ENCODE results near the gene DDX41. TPM values are rescaled to one million over a fixed set of nuclear protein-coding genes. Genes with fewer than 3 reads are reported as not detected.

DDX41 gene
- total and polyA plus RNA-seq, 3 experiments from 2014 or later, result 61.7 to 164 (median 160) TPM

DNA sequence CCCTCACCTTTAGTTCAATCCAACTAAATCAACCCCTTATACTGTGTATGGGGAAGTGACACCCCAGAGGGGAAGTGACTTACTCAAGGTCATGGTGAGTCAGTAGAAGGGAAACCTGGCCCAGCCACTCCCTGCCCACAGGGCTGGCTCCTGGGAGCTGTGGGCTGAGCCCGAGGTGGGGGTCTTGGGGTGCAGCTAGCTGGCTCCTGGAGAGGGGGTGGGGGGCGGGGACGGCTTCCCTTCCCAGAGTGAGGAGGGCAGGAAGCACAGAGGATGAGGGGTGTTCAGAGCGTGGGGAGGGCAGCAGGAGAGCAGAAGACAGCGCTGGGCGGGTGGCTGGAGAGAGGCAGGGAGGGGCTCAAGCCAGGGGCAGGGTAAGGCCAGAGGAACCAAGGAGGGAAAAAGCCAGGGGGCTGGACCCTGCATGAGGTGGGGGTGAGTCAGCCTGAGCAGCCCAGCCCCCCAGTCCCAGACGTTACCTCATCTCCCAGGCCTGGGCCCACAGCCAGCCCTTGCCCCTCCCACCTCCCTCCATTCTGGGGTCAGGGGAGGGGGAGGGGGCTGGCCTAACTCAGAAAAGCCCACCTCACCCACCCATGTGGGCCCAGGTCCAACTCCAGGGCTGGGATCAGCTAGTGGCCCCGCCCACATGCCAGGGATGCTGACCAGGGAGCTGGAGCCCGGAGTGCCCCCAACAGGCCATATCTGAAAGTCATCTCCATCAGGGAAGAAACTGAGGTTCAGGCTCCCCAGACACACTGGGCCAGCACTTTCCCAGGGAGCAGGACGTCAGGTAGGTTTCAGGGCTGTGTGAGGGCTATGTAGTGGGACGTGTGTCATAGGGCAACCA lies 22.2 kb downstream of the DDX41 start:
- peaks cover 0 to 17% (median 4%) of the 10 kb centered on the region in 3 donors for H3K36me3 Mint-ChIP-seq
- no peaks in the 10 kb centered on the region for H3K9me3 Mint-ChIP-seq
- H3K27ac Mint-ChIP-seq, result peak overlapping the region in 3 of 8 donors; percentile 11 to 57 (median 15)
- CTCF ChIA-PET, result interaction anchor here (0.8 to 12.2 kb wide), 5 partner anchors 10 to 177 kb away, joined by 3 to 116 read pairs (median 5); no protein-coding TSS in a partner anchor
- Histone ChIP-seq H3K36me3 (ENCODE audit: insufficient read depth, low read length) (no peaks in the 10 kb centered on the region), H3K27me3 (ENCODE audit: insufficient read depth, low read length, poor library complexity, severe bottlenecking) (no peaks in the 10 kb centered on the region), H3K27ac (ENCODE audit: low read depth, low read length) (peak overlapping the region; percentile 69), H3K4me1 (ENCODE audit: insufficient read depth, low read length) (peaks cover 15% of the 10 kb centered on the region), H3K9me3 (ENCODE audit: low read length) (no peaks in the 10 kb centered on the region), H3K4me3 (ENCODE audit: low read length) (no peak overlapping the region)
- no peak for DNase-seq
- POLR2A ChIA-PET, result interaction anchor here (0.9 to 1.2 kb wide), 2 partner anchors 23 to 40 kb away, joined by 3 to 5 read pairs; no protein-coding TSS in a partner anchor
- peak overlapping the region in 1 of 7 donors; percentile 56 for H3K4me3 Mint-ChIP-seq
- peaks cover 8 to 39% (median 16%) of the 10 kb centered on the region in 3 donors for H3K4me1 Mint-ChIP-seq
- H3K27me3 Mint-ChIP-seq, result peaks cover 0 to 2% of the 10 kb centered on the region in 2 donors

DNA sequence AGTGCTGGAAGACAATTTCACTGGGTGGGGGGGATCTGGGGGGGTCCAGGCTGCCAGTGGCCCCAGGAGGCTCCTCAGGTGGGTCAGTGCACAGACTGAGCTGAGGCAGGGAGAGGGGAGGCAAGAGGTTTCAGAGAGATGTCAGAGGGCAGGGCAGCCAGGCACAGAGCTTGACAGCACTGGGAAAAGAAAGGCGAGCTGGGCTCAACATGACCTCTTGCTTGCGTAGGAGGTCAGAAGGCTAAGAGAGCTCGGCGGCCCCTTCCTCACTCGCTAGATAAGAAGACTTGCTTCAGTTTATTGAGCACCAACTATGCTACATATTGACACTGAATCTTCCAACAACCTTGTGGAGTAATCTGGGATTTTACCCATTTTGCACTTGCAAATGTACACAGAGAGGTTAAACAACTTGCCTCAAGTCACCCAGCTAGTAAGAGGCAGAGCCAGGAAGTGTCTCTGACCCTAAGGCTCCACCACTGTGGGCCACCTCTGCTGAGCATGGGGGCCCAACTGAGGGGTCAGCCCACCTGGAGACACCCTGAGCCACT lies 22.9 kb downstream of the DDX41 start:
- Mint-ChIP-seq H3K27me3 (peaks cover 0 to 2% of the 10 kb centered on the region in 2 donors), H3K4me1 (peaks cover 7 to 39% (median 14%) of the 10 kb centered on the region in 3 donors), H3K4me3 (peak overlapping the region in 1 of 7 donors; percentile 48), H3K36me3 (peaks cover 0 to 17% (median 4%) of the 10 kb centered on the region in 3 donors), H3K27ac (peak overlapping the region in 3 of 8 donors; percentile 8 to 15 (median 11)), H3K9me3 (no peaks in the 10 kb centered on the region)
- Histone ChIP-seq H3K4me3 (ENCODE audit: low read length) (no peak overlapping the region), H3K27ac (ENCODE audit: low read depth, low read length) (peak overlapping the region; percentile 32), H3K9me3 (ENCODE audit: low read length) (no peaks in the 10 kb centered on the region), H3K36me3 (ENCODE audit: insufficient read depth, low read length) (no peaks in the 10 kb centered on the region), H3K27me3 (ENCODE audit: insufficient read depth, low read length, poor library complexity, severe bottlenecking) (no peaks in the 10 kb centered on the region), H3K4me1 (ENCODE audit: insufficient read depth, low read length) (peaks cover 14% of the 10 kb centered on the region)
- DNase-seq, result no peak
- ChIA-PET CTCF (interaction anchor here (0.6 to 2.1 kb wide), 7 partner anchors 8 to 462 kb away, joined by 3 to 16 read pairs (median 4); no protein-coding TSS in a partner anchor), POLR2A (no interaction called here)

DNA sequence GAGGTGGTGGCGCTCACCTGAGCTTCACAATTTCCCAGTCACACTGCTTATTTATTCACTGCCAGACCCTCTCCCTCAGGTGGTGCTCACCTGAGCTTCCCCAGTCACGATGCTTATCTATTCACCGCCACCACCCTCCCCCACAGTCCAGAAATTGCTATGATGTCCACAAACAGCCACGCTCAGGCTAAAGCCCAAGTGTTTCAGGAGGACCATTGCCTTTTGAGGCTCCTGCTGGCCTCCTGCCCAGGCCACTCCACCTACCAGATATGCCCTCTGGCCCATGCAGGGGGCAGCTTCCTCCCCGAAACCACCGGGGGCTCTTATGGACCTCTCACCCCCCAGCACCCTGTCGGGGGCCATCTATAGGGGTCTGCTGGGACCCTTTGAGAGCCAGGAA lies 23.9 kb downstream of the DDX41 start:
- H3K27me3 ChIP-seq (ENCODE audit: insufficient read depth, low read length, poor library complexity, severe bottlenecking), result no peaks in the 10 kb centered on the region
- Mint-ChIP-seq H3K27ac (peak overlapping the region in 1 of 8 donors; percentile 17), H3K4me1 (peaks cover 0 to 28% (median 8%) of the 10 kb centered on the region in 3 donors), H3K4me3 (peak overlapping the region in 1 of 7 donors; percentile 6), H3K27me3 (peaks cover 0 to 1% of the 10 kb centered on the region in 2 donors), H3K36me3 (peaks cover 0 to 23% (median 4%) of the 10 kb centered on the region in 3 donors), H3K9me3 (no peaks in the 10 kb centered on the region)
- peaks cover 8% of the 10 kb centered on the region for H3K4me1 ChIP-seq (ENCODE audit: insufficient read depth, low read length)
- no peak overlapping the region for H3K27ac ChIP-seq (ENCODE audit: low read depth, low read length)
- H3K36me3 ChIP-seq (ENCODE audit: insufficient read depth, low read length), result no peaks in the 10 kb centered on the region
- no peak for DNase-seq
- ChIA-PET CTCF (interaction anchor here (1.0 to 2.1 kb wide), 4 partner anchors 9 to 102 kb away, joined by 4 to 16 read pairs (median 4); no protein-coding TSS in a partner anchor), POLR2A (interaction anchor here (1.1 kb wide), 1 partner anchor 38 kb away, joined by 3 read pairs; no protein-coding TSS in a partner anchor)
- H3K4me3 ChIP-seq (ENCODE audit: low read length), result no peak overlapping the region
- H3K9me3 ChIP-seq (ENCODE audit: low read length), result no peaks in the 10 kb centered on the region

DNA sequence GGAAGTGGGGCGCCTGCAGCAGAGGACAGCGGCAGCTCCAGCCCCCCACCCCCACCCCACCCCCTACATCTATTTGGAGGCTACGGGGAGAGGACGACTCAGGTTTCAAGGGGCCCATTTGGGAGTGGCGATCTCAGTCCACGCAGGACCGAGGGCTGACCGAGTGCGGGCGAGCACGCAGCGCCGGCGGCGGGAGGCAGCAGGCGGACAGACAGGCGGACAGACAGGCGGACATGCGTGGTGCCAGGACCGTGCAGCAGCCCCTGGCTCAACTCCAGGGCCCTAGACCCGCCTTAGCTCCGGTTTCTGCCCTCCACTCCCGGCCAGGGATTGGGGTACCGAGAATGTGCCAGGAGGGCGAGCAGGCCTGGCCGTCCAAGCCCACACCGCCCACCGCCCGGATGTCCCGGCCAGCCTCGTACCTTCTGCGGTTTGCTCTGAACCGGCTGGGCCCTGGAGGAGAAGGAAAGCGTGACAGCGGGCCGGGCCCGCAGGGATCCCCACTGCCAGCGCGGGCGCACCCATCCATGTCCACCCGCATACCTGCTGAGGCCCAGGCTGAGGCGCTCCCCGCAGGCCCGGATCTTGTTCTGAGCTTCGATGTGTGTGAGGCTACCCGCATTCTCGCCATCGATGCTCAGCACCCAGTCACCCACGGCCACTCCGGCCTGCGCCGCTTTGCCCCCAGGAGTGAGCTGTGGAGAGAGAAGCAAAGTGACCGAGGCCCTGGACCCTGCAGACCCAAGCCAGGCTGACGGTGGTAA lies 24.6 kb downstream of the DDX41 start:
- CTCF ChIA-PET, result interaction anchor here (1.0 to 2.1 kb wide), 4 partner anchors 9 to 103 kb away, joined by 3 to 16 read pairs (median 4); no protein-coding TSS in a partner anchor
- Histone ChIP-seq H3K9me3 (ENCODE audit: low read length) (no peaks in the 10 kb centered on the region), H3K4me1 (ENCODE audit: insufficient read depth, low read length) (peaks cover 8% of the 10 kb centered on the region), H3K27me3 (ENCODE audit: insufficient read depth, low read length, poor library complexity, severe bottlenecking) (no peaks in the 10 kb centered on the region), H3K36me3 (ENCODE audit: insufficient read depth, low read length) (no peaks in the 10 kb centered on the region), H3K4me3 (ENCODE audit: low read length) (no peak overlapping the region), H3K27ac (ENCODE audit: low read depth, low read length) (no peak overlapping the region)
- Mint-ChIP-seq H3K4me3 (no peak overlapping the region), H3K27ac (peak overlapping the region in 1 of 8 donors; percentile 82), H3K4me1 (peaks cover 0 to 23% (median 7%) of the 10 kb centered on the region in 3 donors), H3K36me3 (peaks cover 0 to 23% (median 4%) of the 10 kb centered on the region in 3 donors), H3K9me3 (no peaks in the 10 kb centered on the region), H3K27me3 (no peaks in the 10 kb centered on the region)
- POLR2A ChIA-PET, result interaction anchor here (1.1 kb wide), 1 partner anchor 37 kb away, joined by 3 read pairs; no protein-coding TSS in a partner anchor
- no peak for DNase-seq

DNA sequence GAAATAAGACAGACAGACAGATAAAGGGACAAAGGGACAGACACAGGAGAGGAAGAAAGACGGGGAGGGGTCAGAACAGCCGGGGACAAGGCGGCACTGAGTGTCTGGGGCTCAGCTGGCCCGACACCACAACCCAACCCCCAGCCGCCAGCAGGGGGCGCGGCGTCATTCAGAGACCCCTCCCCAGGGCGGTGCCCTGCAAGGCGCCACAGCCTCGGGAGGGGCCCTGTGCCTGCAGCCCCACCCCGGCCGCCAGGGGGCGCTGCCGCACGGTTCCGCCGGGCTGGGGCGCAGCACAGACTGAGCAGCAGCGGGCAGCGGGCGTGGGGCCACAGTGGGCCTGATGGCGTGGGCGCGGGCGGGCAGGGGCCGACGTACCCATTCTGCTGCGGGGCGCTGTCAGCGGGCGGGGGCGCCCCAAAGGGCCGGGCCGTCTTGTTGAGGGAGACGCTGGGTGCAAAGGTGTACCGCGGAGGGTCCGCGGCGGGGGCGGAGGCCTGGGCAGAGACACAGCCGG lies 25.3 kb downstream of the DDX41 start:
- Histone ChIP-seq H3K4me1 (ENCODE audit: insufficient read depth, low read length) (peaks cover 6% of the 10 kb centered on the region), H3K27me3 (ENCODE audit: insufficient read depth, low read length, poor library complexity, severe bottlenecking) (no peaks in the 10 kb centered on the region), H3K27ac (ENCODE audit: low read depth, low read length) (no peak overlapping the region), H3K9me3 (ENCODE audit: low read length) (no peaks in the 10 kb centered on the region), H3K4me3 (ENCODE audit: low read length) (no peak overlapping the region), H3K36me3 (ENCODE audit: insufficient read depth, low read length) (no peaks in the 10 kb centered on the region)
- Mint-ChIP-seq H3K4me3 (peak overlapping the region in 1 of 7 donors; percentile 54), H3K27ac (no peak overlapping the region), H3K36me3 (peaks cover 0 to 25% (median 4%) of the 10 kb centered on the region in 3 donors), H3K9me3 (no peaks in the 10 kb centered on the region), H3K4me1 (peaks cover 0 to 23% (median 7%) of the 10 kb centered on the region in 3 donors), H3K27me3 (no peaks in the 10 kb centered on the region)
- DNase-seq, result no peak
- ChIA-PET CTCF (interaction anchor here (1.3 to 2.1 kb wide), 2 partner anchors 10 to 102 kb away, joined by 3 to 16 read pairs; no protein-coding TSS in a partner anchor), POLR2A (no interaction called here)

DNA sequence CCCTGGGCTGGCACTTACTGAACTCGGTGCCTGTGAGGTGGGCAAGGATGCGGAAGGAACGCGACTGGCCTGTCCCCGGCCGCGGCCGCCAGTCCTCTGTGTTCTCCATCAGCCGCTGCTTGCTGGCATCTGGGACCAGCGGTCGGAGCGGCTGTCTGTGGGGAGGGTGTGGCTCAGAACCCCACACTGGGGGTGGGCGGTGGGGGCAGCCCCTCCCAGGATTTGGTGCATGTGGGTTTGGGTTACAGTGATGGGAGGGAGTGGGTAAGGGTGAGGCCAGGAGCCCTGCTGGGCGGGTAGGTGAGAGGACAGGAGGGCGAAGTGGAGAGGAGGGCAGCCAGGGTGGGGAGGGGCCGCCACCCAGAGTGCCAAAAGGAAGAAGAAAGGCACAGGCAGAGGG lies 25.8 kb downstream of the DDX41 start:
- H3K36me3 ChIP-seq (ENCODE audit: insufficient read depth, low read length), result no peaks in the 10 kb centered on the region
- CTCF ChIA-PET, result interaction anchor here (1.3 to 2.2 kb wide), 3 partner anchors 13 to 102 kb away, joined by 3 to 7 read pairs (median 4); no protein-coding TSS in a partner anchor

DNA sequence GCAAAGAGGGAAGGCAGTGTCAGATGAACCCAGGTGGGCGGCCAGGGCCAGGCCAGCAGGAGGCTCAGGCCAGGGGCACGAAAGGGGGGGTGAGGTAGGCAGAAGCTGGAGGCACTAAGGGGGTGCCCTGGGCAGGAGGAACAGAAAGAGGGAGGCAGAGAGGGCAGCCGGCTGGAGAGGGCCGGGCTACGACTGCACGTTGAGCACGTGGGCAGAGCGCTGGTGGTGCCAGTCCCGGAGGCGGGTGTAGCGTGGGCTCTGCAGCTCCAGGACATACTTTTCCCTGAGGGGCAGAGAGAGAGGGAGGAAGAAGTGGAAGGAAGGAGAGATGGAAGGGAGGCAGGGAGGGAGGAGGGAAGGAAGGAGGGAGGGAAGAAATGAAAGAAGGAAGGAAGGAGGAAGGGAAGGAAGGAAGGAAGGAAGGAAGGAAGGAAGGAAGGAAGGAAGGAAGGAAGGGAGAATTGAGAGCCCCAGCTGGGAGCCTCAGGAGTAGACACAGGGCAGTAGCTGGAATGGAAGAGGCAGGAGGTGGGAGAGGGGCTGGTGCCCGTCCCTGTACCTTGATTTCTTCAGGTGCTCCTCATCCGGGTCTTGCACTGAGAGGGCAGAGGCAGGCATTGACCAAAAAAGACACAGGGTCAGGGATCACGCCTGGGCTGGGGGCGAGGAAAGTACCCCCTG lies 26.3 kb downstream of the DDX41 start:
- H3K27ac Mint-ChIP-seq, result peak overlapping the region in 1 of 8 donors; percentile 33
- ChIA-PET CTCF (interaction anchor here (1.0 to 2.2 kb wide), 5 partner anchors 9 to 101 kb away, joined by 3 to 7 read pairs (median 4); no protein-coding TSS in a partner anchor), POLR2A (no interaction called here)

More for the DNA sequence above, 25.8 kb downstream of the DDX41 start:
- Mint-ChIP-seq H3K9me3 (no peaks in the 10 kb centered on the region), H3K27me3 (no peaks in the 10 kb centered on the region), H3K4me3 (no peak overlapping the region), H3K27ac (no peak overlapping the region), H3K4me1 (peaks cover 0 to 18% (median 3%) of the 10 kb centered on the region in 3 donors), H3K36me3 (peaks cover 0 to 25% (median 4%) of the 10 kb centered on the region in 3 donors)
- no peak overlapping the region for H3K27ac ChIP-seq (ENCODE audit: low read depth, low read length)
- no peak overlapping the region for H3K4me3 ChIP-seq (ENCODE audit: low read length)
- POLR2A ChIA-PET, result no interaction called here
- H3K4me1 ChIP-seq (ENCODE audit: insufficient read depth, low read length), result peaks cover 2% of the 10 kb centered on the region
- no peaks in the 10 kb centered on the region for H3K9me3 ChIP-seq (ENCODE audit: low read length)
- no peaks in the 10 kb centered on the region for H3K27me3 ChIP-seq (ENCODE audit: insufficient read depth, low read length, poor library complexity, severe bottlenecking)
- no peak for DNase-seq

More for the DNA sequence above, 26.3 kb downstream of the DDX41 start:
- Histone ChIP-seq H3K27ac (ENCODE audit: low read depth, low read length) (no peak overlapping the region), H3K27me3 (ENCODE audit: insufficient read depth, low read length, poor library complexity, severe bottlenecking) (no peaks in the 10 kb centered on the region), H3K4me1 (ENCODE audit: insufficient read depth, low read length) (no peaks in the 10 kb centered on the region), H3K9me3 (ENCODE audit: low read length) (no peaks in the 10 kb centered on the region), H3K4me3 (ENCODE audit: low read length) (no peak overlapping the region), H3K36me3 (ENCODE audit: insufficient read depth, low read length) (no peaks in the 10 kb centered on the region)
- no peak for DNase-seq
- Mint-ChIP-seq H3K4me3 (no peak overlapping the region), H3K4me1 (peaks cover 0 to 13% (median 2%) of the 10 kb centered on the region in 3 donors), H3K36me3 (peaks cover 0 to 26% (median 4%) of the 10 kb centered on the region in 3 donors), H3K9me3 (no peaks in the 10 kb centered on the region), H3K27me3 (no peaks in the 10 kb centered on the region)

All from CD8-positive, alpha-beta memory T cell (primary cell).